T-helper 2 cell (primary cell): Measurements from ENCODE around the gene CCND3.

ENCODE experiments used
- DNase-seq, 5 experiments: peaks; one replicate each; pipeline versions ENCODE4 v3.0.0 to v3.0.0-alpha.2; 2012 to 2022

The CCND3 gene

DNA sequence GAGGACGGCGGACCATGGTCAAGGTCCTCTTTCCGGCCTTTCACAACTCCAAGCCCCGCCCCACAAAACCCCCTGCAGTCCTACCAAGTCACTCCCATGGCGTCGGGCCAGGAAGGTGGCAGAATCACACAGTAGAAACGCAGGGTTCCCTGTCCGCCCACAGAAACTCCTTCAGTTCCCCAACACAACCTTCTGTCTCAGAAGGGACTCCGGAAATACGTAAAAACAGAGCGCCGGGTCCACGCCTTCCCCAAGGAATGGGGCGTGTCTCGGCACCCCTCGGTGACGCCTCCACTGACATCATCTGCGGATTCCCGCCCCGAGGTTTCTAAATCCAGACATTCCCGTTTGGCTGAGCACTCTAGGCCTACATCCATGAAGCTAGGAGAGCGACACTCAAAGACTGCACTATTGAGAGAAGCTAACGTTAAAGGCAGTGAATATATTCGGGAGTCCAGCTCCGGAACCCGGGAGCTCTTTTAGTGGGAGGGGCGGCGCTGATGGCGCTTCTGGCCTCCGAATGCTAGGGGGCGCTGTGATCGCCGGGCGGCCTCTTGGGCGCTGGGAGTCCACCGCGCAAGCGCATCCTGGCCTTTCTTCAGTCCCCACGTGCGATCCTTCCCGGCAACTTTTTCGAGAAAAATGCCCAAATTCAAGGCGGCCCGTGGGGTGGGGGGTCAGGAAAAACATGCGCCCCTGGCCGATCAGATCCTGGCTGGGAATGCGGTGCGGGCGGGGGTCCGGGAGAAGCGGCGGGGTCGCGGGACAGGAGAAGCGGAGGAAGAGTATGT, 20.5 kb downstream of the CCND3 start, which contains the start of the genes BYSL and MED20:
BYSL (plus strand) TSS at position 579 of the 791 bp plus-strand sequence; CDS start at position 643, 64 bp downstream.
MED20 (minus strand) TSS at position 219 of the 791 bp plus-strand sequence; CDS start at position 98, 121 bp downstream.
- DNase-seq, result peak; percentile 90 to 96 (median 92)

- no peak for DNase-seq
Measured at GRCh38 chr6:41917528-41917927, 24.1 kb downstream of the CCND3 start.

DNA sequence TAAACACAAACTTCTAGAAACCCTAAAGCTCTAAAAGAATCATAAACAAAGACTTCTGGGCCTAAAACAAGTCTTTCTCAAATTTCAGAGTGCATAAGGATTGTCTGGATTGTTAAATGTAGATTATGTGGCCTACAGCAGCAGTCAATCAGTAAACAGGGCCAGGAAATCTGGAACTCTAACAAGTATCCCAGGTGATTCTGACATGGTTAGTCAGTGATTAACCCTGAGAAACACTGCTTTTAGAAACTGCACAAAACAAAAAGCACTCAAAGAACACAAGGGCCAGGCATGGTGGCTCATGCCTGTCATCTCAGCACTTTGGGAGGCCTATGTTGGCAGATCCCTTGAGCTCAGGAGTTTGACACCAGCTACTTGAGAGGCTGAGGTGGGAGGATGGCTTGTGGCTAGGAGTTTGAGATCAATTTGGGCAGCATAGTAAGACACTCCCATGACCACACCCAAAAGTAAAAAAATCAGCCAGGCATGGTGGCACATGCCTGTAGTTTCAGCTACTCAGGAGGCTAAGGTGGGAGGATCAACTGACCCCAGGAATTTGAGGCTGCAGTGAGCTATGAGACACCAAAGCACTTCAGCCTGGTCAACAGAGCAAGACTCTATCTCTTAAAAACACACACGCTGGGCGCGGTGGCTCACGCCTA, 26.6 kb downstream of the CCND3 start:
- DNase-seq, result no peak

DNA sequence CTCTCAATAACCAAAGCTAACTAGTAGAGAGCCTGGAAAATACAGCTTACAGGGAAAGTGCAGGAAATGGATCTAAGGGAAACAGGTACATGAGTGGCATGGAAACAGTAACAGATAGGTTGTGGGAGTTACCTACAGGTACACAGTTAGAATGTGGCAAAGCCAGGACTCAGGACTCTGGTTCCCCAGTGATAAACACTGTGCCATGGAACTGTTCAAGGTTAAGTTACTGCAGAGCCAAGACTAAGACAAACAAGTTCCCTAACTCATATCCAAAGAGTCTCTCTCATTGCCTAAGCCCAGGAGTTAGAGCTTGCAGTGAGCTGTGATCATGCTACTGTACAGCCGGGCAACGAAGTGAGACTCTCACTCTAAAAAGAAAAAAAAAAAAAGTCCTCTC, 27.3 kb downstream of the CCND3 start:
- DNase-seq, result no peak

- DNase-seq, result no peak
Measured at GRCh38 chr6:41909727-41910126, 31.9 kb downstream of the CCND3 start.

GRCh38 chr6:41901882-41902519, 39.6 kb downstream of the CCND3 start:
- DNase-seq, result peak in 4 of 5 experiments; percentile 39 to 61 (median 44)

- no peak for DNase-seq
Measured at GRCh38 chr6:41900861-41901260, 40.7 kb downstream of the CCND3 start.

DNA sequence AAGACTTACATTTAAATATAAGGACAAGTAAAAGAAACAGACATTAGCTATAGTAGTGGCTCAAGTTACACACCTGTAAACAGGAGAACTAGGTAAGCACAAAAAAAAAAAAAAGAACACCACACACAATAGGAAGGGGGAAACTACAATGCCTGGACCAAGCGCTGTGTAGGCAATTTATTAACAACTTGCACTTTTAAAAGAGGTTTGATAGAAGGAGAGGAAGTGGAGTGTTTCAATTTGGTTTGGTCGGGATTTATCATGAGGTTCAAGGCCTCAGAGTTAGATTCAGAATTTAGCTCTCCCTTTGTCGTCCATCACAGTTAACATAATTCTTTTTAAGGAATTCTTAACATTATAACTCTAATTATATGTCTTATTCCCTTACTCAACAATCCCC, 45.3 kb downstream of the CCND3 start:
- DNase-seq, result no peak

DNA sequence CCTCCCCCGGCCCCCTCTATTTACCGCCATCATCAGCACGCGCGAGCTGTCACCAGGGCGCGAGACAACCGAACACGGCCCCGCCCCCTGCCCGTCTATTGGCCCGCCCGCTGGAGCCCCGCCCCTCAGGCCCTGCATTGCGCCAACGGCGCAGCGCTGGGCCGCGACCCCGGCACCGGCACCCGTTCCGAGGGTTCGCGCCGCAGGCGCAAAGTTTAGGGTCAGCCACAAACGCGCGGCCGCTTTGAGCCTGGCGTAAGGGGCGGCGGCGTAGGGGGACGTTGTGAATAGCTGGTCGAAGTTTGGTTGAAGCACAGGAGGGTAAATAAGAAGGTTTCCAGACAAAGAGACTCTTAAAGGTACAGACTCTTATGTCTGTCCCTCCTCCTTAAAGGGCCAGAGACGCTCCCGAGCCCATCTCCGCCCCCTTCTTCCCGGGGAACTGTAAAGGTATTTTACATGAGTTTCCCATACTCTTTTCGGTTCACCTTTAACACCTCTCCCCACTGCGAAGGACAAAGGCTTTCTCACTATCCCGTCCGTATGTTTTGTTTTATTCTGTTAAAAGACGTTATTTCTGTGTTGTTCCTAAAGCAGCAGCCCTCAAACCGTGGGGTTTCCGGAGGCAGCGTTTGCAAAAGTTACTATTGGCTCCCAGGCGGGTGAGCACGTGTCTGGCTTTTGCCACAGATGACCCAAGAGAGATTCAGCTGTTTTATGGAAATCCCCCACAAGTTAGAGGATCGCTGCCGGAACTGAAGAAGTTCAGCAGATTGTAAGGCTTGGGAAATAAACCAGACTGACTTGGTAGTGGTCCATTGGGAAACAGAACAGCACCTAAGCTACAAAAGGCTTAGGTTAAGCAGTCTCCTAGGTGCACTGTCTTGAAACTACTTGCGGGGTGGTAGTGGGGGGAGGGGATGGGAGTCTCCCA, 46.0 kb downstream of the CCND3 start, which contains the start of gene USP49:
USP49 (minus strand) TSS at position 76 of the 934 bp plus-strand sequence. CDS start 88,392 bp downstream, outside the sequence.
- DNase-seq, result peak; percentile 80 to 93 (median 90)

- no peak for DNase-seq
Measured at GRCh38 chr6:41894366-41895299, 47.0 kb downstream of the CCND3 start.

DNA sequence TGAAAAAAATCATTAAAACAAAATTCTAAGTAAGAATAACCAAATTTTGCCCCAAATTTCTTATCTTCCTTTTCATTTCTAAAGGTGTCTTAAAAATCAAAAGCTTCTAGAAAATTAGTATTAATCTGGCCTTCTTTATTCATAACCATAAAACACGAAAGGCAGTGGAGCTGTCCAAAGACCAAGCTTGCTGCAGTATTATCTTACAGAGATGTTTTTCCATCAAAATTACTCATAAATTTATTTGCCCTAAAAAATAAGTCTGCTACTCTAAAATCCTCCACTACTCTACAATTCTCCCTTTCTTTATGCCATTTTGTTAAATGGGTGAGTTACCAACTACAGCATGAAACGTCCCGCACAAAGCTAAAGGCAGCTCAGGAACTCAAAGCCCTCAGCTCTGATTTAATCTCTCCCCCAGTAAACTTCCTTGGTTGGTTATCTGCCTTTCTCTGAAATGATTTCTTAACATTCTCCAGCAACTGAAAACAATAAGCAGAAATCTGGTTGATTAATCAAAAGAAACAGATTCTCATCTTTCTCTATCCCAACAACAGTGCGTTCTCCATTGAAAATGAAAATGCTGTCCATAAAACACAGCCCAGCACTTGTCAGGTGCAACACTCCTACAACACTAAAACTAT, 48.6 kb downstream of the CCND3 start:
- peak in 1 of 5 experiments; percentile 49 for DNase-seq

- no peak for DNase-seq
Measured at GRCh38 chr6:41887331-41887751, 54.3 kb downstream of the CCND3 start.

DNA sequence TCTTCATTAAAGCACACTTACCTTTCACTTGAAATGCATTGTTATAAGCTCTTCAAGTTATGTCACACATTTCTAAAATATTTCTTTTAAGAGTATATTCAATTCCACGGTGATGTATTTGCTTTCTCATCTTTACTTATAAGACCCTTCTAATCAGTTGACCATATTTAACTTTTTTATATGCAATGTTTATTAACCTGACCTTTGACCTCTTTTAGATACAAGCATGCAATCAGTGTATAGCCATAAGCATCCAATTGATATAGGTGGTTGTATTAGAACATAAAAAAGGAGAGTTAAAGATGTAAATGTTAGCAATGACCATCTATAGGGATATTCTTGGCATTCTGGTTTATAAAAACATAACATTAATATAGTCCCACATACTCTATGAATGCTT, 55.7 kb downstream of the CCND3 start:
- no peak for DNase-seq

- no peak for DNase-seq
Measured at GRCh38 chr6:41884957-41885356, 56.7 kb downstream of the CCND3 start.
